ENCODE results near the gene SPARCL1. TPM values are rescaled to one million over a fixed set of nuclear protein-coding genes. Genes with fewer than 3 reads are reported as not detected.

SPARCL1 gene
- polyA plus RNA-seq, 2 of the 4 experiments (the other 2 are of a cell fraction), result not detected

DNA sequence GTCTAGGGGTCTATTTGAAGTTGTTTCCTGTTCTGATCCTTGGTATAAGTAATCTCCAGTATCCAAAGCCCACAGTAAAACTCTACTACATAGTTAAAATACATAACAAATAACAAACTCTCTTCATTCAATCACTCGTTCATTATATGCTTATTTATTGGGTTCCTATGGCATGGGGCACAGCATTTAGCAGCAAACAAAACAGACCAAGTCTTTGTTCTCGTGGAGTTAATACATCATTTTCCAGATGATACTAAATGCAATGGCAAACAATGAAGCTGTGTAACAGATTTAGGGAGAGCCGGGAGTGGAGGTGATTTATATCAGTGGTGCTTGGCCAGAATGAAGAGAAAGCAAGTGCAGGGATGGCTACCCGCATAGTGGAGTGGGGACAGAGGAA, 36.6 kb upstream of the SPARCL1 start:
- Histone ChIP-seq H3K27ac (no peak overlapping the region), H3K4me1 (peaks cover 14% of the 10 kb centered on the region; the same call in 2 of the 3 replicates), H3K4me3 (no peak overlapping the region), H3K9me3 (no peaks in the 10 kb centered on the region), H3K4me2 (peak overlapping the region; percentile 49; the same call in 2 of the 3 replicates)
- no peak for ATAC-seq
- 67% methylated on average over 4 of the region's 4 CpGs for WGBS (ENCODE audit: missing lambda C conversion rate)
- POLR2A ChIA-PET, result no interaction called here
- TF ChIP-seq SREBF2 (IDR thresholded peaks at IDR 0.05), result no peak
- no peak for TF ChIP-seq PHF8 (IDR thresholded peaks at IDR 0.05; ENCODE audit: borderline replicate concordance, low read depth)
- no peak for TF ChIP-seq EHMT2 (IDR thresholded peaks at IDR 0.05; ENCODE audit: low read depth)
- TF ChIP-seq CBX2 (IDR thresholded peaks at IDR 0.05; ENCODE audit: borderline replicate concordance, low read depth), result no peak
- TF ChIP-seq ZNF302 (CRISPR knock-in tag; IDR thresholded peaks at IDR 0.05), result no peak
- TF ChIP-seq ATOH8 (CRISPR knock-in tag; IDR thresholded peaks at IDR 0.05; ENCODE audit: low read depth), result no peak
- TF ChIP-seq E2F6 (IDR thresholded peaks at IDR 0.05; ENCODE audit: borderline replicate concordance, low read depth), result no peak
- TF ChIP-seq HOXA7 (CRISPR knock-in tag; IDR thresholded peaks at IDR 0.05), result no peak
- no peak for TF ChIP-seq RARB (CRISPR knock-in tag; IDR thresholded peaks at IDR 0.05)
- no peak for TF ChIP-seq REST (IDR thresholded peaks at IDR 0.05)
- no peak for TF ChIP-seq HOXB13 (CRISPR knock-in tag; IDR thresholded peaks at IDR 0.05; ENCODE audit: low read depth)
- no peak for TF ChIP-seq RCOR1 (IDR thresholded peaks at IDR 0.05; ENCODE audit: low read depth, low read length)
- no peak for TF ChIP-seq JUN (IDR thresholded peaks at IDR 0.05)
- no peak for TF ChIP-seq BHLHE40 (IDR thresholded peaks at IDR 0.05; ENCODE audit: low read depth, low read length)
- no peak for TF ChIP-seq HOXB5 (CRISPR knock-in tag; IDR thresholded peaks at IDR 0.05)
- TF ChIP-seq NFE2L2 (conservative IDR thresholded peaks at IDR 0.05; ENCODE audit: low read length), result no peak
- TF ChIP-seq FOXS1 (CRISPR knock-in tag; IDR thresholded peaks at IDR 0.05), result no peak
- TF ChIP-seq ESRRA (IDR thresholded peaks at IDR 0.05; ENCODE audit: borderline replicate concordance, low read length), result no peak
- CTCF ChIA-PET, result no interaction called here
- DNase-seq (ENCODE audit: low read depth in 1 of 2, low spot score in 1 of 2), result no peak
- no peak for FAIRE-seq

- DNase-seq (ENCODE audit: low read depth in 1 of 2, low spot score in 1 of 2) (no peak), ATAC-seq (no peak), FAIRE-seq (no peak)
- 93% methylated on average over 2 of the region's 2 CpGs for WGBS (ENCODE audit: missing lambda C conversion rate)
- no peaks in the 10 kb centered on the region for H3K9me3 ChIP-seq
- H3K4me3 ChIP-seq, result no peak overlapping the region
- H3K27ac ChIP-seq, result no peak overlapping the region
- CTCF ChIA-PET, result interaction anchor here (1.2 to 1.5 kb wide), 2 partner anchors 8 to 278 kb away, joined by 3 to 6 read pairs; no protein-coding TSS in a partner anchor
- H3K4me2 ChIP-seq, result no peak overlapping the region
- POLR2A ChIA-PET, result no interaction called here
- TF ChIP-seq JUN (IDR thresholded peaks at IDR 0.05) (no peak), ESRRA (IDR thresholded peaks at IDR 0.05; ENCODE audit: borderline replicate concordance, low read length) (no peak), TP53 (CRISPR knock-in tag; IDR thresholded peaks at IDR 0.05) (no peak), BHLHE40 (IDR thresholded peaks at IDR 0.05; ENCODE audit: low read depth, low read length) (no peak), EHF (CRISPR knock-in tag; IDR thresholded peaks at IDR 0.05) (no peak), HOXB5 (CRISPR knock-in tag; IDR thresholded peaks at IDR 0.05) (no peak), KDM1A (IDR thresholded peaks at IDR 0.05; ENCODE audit: low read depth) (no peak), FOSB (CRISPR knock-in tag; IDR thresholded peaks at IDR 0.05) (no peak), POLR2A (IDR thresholded peaks at IDR 0.05; ENCODE audit: low read length) (no peak)
- TF ChIP-seq, protein P1, sequence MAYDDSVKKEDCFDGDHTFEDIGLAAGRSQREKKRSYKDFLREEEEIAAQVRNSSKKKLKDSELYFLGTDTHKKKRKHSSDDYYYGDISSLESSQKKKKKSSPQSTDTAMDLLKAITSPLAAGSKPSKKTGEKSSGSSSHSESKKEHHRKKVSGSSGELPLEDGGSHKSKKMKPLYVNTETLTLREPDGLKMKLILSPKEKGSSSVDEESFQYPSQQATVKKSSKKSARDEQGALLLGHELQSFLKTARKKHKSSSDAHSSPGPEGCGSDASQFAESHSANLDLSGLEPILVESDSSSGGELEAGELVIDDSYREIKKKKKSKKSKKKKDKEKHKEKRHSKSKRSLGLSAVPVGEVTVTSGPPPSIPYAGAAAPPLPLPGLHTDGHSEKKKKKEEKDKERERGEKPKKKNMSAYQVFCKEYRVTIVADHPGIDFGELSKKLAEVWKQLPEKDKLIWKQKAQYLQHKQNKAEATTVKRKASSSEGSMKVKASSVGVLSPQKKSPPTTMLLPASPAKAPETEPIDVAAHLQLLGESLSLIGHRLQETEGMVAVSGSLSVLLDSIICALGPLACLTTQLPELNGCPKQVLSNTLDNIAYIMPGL (CRISPR knock-in tag; IDR thresholded peaks at IDR 0.05; ENCODE audit: borderline replicate concordance), result no peak
- TF ChIP-seq, protein P2, sequence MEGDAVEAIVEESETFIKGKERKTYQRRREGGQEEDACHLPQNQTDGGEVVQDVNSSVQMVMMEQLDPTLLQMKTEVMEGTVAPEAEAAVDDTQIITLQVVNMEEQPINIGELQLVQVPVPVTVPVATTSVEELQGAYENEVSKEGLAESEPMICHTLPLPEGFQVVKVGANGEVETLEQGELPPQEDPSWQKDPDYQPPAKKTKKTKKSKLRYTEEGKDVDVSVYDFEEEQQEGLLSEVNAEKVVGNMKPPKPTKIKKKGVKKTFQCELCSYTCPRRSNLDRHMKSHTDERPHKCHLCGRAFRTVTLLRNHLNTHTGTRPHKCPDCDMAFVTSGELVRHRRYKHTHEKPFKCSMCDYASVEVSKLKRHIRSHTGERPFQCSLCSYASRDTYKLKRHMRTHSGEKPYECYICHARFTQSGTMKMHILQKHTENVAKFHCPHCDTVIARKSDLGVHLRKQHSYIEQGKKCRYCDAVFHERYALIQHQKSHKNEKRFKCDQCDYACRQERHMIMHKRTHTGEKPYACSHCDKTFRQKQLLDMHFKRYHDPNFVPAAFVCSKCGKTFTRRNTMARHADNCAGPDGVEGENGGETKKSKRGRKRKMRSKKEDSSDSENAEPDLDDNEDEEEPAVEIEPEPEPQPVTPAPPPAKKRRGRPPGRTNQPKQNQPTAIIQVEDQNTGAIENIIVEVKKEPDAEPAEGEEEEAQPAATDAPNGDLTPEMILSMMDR (IDR thresholded peaks at IDR 0.05), result no peak
- H3K4me1 ChIP-seq, result peaks cover 21% of the 10 kb centered on the region
These were observed 31.6 kb upstream of the SPARCL1 start for GRCh38 chr4:87560802-87561201.

Measured in A549 (cell line).